Frontal cortex (tissue), 4 donors: ENCODE measurements around the gene SYT8. TPM values are rescaled to one million over a fixed set of nuclear protein-coding genes. Genes with fewer than 3 reads are reported as not detected.

Experiments used
- DNase-seq, 2 donors: peaks; one replicate each; pipeline ENCODE4 v3.0.0; 2012; ENCODE audit warnings: low spot score in 2 of 2
- FAIRE-seq: peaks from 2 replicates; lab custom pipeline; 2012; peaks lifted over from hg19 to GRCh38; lab: Jason Lieb, UNC
- total RNA-seq: library from RNA; depleted of rRNA; stranded (reverse); fragments of >200 nt; gene quantifications from one replicate; pipeline ENCODE4 v1.2.3, GENCODE V29; 2014
- donor health status: control.
- donor health status: control.
- donor health status: control.

SYT8 gene
- total RNA-seq, 1 donor from 2014 or later, result not detected

DNA sequence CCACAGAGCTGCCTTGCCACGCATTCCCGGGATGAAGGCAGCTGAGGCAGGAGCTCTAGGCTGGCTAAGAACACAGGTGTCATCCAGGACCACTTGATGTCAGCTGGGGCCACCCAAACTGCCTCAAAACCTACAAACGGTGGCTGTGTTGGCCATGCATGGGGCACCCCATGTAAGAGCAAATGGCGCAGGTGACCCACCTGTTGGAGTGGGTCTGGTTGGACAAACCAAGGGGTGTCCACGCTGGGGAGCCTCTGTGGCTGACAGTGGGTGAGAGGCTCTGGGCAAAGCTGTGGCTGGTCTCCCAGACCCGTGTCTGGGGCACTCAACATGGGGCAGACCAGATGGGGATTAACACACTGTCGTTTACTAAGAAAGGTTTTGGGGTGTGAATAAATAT is 19.0 kb upstream of the SYT8 start:
- no peak for FAIRE-seq
- no peak for DNase-seq

GRCh38 chr11:1817000-1817399 is 17.8 kb upstream of the SYT8 start:
- FAIRE-seq, result no peak
- no peak for DNase-seq

GRCh38 chr11:1817511-1817910 is 17.3 kb upstream of the SYT8 start:
- FAIRE-seq, result no peak
- DNase-seq, result no peak

- FAIRE-seq, result no peak
- no peak for DNase-seq
Measured at GRCh38 chr11:1819074-1819473, 15.7 kb upstream of the SYT8 start.

GRCh38 chr11:1820463-1821325 is 14.1 kb upstream of the SYT8 start:
- DNase-seq, result no peak
- FAIRE-seq, result no peak

GRCh38 chr11:1821562-1821961 is 13.2 kb upstream of the SYT8 start:
- FAIRE-seq (no peak), DNase-seq (no peak)

DNA sequence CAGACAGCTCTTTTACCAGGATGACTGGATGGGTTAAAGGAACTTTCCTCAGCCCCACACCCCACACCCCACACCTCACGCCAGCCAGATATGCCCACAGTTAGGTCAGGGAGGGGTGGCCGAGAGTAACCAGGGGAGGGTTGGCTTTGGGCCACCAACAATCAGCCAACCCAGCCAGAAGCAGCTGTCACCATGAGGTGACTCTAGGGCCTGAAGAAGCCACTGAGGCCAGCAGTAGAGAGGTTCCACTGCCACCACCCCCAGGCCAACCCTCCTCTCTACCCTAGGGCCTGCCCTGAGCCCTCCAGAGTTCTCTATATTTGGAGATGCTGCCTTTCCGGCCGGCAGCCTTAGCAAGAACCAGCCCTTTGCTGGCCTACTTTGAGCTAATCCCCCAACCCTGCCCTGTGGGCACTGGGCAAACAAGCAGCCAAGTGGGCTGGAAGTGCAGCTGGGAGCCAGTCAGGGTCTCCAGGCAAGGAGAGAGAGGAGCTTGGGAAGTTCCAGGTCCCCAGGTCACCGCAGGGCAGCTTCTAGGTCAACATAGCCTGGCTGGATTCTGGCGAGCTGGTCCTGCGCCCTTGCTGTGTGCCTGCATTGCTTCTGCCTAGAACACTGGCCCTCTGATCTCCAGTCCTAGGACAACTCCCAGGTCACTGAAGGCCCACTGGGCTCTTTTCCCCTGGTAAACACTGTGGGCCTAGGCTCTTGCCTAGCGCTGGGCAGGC is 12.0 kb upstream of the SYT8 start:
- DNase-seq (no peak), FAIRE-seq (no peak)

DNA sequence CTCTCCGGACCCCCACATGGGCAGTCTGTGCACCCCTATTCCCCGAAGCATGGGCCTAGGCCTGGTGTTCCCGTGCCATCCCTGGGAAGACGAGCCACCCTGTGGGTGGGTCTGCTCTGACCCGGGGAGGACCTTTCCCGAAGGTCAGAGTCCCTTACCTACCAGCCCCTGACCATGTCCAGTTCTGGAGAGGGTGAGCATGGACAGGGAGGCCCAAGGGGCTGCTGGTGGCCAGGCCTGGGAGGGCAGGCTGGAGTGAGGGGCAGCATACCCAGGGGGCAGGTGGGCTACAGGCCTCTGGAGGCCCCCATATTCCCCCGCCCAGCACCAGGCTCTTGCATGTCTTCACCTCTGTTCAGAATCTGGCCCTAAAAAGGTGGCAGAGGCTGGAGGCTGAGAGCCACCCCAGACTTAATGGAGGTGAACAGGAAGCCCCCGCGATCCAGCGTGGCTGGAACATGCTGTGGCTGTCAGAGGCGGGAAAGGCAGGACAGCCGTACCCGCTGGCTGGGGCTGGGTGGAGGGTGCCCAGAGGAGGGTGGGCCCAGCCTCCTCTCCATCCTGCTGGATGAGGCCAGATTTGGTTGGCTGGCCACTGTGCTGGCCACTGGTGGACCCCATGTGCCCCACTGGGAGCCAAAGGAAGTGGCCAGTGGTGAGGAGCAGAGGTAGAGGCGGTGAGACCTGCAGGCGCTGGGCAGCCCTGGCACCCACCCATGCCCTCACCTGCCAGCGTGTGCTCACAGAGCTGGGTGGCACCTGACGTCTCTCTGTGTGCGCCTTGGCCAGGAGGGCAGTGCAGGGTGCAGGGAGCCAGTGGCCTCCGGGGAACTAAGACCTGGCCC is 11.2 kb upstream of the SYT8 start:
- no peak for FAIRE-seq

GRCh38 chr11:1824221-1825038 is 10.4 kb upstream of the SYT8 start:
- FAIRE-seq (no peak), DNase-seq (no peak)

More for the DNA sequence above, 11.2 kb upstream of the SYT8 start:
- DNase-seq, result no peak

- no peak for DNase-seq
- no peak for FAIRE-seq
Measured at GRCh38 chr11:1825039-1825740, 9.6 kb upstream of the SYT8 start.

GRCh38 chr11:1825785-1826451 is 8.9 kb upstream of the SYT8 start:
- no peak for FAIRE-seq
- no peak for DNase-seq

GRCh38 chr11:1826552-1827094 is 8.2 kb upstream of the SYT8 start:
- FAIRE-seq (no peak), DNase-seq (no peak)

DNA sequence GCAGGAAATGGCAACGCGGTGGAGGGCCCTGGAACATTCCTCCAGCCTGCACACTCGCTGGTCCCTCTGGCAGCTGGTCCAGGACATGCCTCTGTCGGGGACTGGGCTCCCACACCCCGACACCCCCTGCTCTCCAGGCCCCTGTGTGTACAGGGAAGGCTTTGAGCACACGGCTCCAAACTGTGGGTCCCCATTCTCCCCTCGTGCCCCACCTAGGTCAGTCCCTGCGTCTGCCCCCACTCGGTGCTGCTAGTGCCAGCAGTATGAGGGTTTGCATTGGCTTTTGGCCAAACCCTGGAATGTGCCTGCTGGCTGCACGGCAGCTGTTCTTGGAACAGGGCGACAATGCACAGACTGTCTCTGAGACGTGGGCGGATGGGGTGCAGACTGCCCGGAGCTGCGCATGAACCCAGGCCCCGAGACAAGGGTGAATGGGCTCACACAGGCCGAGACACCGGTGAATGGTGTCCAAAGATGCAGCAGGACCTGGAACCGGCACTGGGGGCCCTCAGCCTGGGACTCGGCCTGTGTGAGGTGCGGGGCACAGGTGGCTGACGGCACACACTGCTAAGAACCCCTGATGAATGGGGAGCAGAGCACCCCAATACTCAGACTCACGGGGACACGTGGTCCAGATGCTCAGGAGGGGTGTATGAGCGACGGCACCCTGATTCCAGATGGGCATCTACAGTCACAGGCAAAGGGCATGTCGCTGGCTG is 7.5 kb upstream of the SYT8 start:
- DNase-seq, result peak; percentile 70 to 86
- FAIRE-seq, result no peak

GRCh38 chr11:1827931-1828330 is 6.9 kb upstream of the SYT8 start:
- FAIRE-seq (no peak), DNase-seq (no peak)

- DNase-seq (no peak), FAIRE-seq (no peak)
Measured at GRCh38 chr11:1828542-1828941, 6.2 kb upstream of the SYT8 start.

DNA sequence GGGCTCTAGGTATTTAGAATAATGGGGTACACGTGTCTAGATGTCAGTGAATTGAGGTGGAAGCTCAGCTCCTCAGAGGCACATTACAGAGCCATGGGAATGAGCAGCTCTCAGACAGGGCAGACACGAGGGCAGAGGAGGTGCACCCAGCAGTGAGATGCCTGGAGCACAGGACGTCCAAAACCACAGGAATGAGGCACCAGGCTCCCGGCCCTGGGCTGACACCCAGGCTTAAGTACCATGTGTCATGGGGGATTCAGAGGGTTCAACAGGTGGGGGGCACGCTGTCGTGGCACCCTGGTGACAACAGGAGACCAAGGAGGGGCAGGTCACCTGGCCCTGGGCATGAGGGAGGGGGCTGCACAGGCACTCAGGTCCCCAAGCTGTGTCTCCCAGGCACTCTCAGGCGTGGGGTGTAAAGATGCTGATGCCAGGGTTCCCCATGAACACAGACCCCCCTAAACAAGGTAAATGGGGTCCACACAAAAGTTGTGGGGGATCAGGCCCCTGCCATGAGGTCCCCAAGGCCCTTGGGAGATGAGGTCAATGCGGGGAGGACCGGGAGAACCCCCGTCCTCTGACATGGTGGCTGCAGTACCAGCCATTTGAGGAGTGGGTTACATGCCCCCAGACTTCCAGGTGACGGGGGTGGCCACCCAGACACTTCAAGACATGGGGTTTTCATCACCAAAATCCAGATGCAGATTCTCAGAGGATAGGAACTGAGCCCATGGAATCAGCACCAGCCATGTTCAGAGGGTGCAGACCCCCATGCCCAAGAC is 5.6 kb upstream of the SYT8 start:
- FAIRE-seq (no peak), DNase-seq (no peak)

GRCh38 chr11:1830004-1830321 is 4.8 kb upstream of the SYT8 start:
- FAIRE-seq, result no peak
- DNase-seq, result no peak
